ENCODE data around the gene EPAS1. TPM values are rescaled to one million over a fixed set of nuclear protein-coding genes. Genes with fewer than 3 reads are reported as not detected.

EPAS1 gene
- total RNA-seq, 1 donor from 2014 or later = 99.8 TPM

DNA sequence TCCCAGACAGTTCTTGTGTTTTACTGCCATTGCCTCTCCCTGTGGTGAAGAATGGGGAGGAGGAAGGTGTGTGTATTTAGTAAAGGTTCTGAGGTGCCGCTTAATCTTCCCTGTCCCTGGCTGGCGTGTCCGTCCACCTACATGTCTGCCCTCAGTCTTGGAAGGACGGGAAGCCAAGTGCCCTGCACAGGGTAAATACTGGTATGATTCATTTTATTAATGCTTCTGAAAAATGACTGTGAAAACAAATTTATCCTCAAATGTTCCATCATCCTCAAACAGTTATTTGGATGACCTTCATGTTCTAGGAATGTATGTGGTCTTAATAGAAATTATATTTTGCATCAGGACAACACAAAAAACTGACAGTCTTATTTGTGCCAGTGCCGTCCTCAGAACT lies 6.6 kb downstream of the EPAS1 start:
- Histone ChIP-seq H3K4me3 (ENCODE audit: low read depth, low read length) (no peak overlapping the region), H3K36me3 (ENCODE audit: control insufficient read depth, insufficient read depth, low read length) (no peaks in the 10 kb centered on the region), H3K27me3 (ENCODE audit: control insufficient read depth, insufficient read depth, low read length) (no peaks in the 10 kb centered on the region)
- no peak for FAIRE-seq
- TF ChIP-seq CTCF (IDR thresholded peaks at IDR 0.05; ENCODE audit: insufficient read depth, low read length, severe bottlenecking) = no peak
- no peak for DNase-seq (ENCODE audit: low read depth)

- H3K36me3 ChIP-seq (ENCODE audit: control insufficient read depth, insufficient read depth, low read length) = no peaks in the 10 kb centered on the region
- no peak for TF ChIP-seq CTCF (IDR thresholded peaks at IDR 0.05; ENCODE audit: insufficient read depth, low read length, severe bottlenecking)
- no peak overlapping the region for H3K4me3 ChIP-seq (ENCODE audit: low read depth, low read length)
- FAIRE-seq (no peak), DNase-seq (ENCODE audit: low read depth) (no peak)
- no peaks in the 10 kb centered on the region for H3K27me3 ChIP-seq (ENCODE audit: control insufficient read depth, insufficient read depth, low read length)
Observed at GRCh38 chr2:46304635-46305034, 7.4 kb downstream of the EPAS1 start.

DNA sequence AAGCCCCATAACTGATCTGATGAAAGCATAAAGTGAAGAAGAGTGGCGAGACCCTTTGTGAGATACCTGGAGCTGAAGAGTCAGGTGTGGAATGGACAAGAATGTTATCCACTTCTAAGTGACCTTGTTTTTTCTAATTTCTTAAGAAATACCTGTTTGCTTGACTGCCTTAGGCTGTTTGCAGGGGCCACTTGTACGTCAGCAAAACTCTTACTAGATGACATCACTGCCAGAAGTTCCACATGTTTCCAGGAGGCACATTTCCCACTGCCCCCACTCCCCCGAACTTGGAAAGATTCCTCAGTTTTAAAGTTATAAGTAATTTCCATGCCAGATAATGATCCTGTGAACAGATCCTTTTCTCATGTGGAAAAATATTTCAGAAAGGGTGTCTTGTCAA lies 8.0 kb downstream of the EPAS1 start:
- Histone ChIP-seq H3K27me3 (ENCODE audit: control insufficient read depth, insufficient read depth, low read length) (no peaks in the 10 kb centered on the region), H3K36me3 (ENCODE audit: control insufficient read depth, insufficient read depth, low read length) (no peaks in the 10 kb centered on the region), H3K4me3 (ENCODE audit: low read depth, low read length) (no peak overlapping the region)
- no peak for TF ChIP-seq CTCF (IDR thresholded peaks at IDR 0.05; ENCODE audit: insufficient read depth, low read length, severe bottlenecking)
- DNase-seq (ENCODE audit: low read depth) (no peak), FAIRE-seq (no peak)

GRCh38 chr2:46305767-46306166 lies 8.6 kb downstream of the EPAS1 start:
- Histone ChIP-seq H3K36me3 (ENCODE audit: control insufficient read depth, insufficient read depth, low read length) (no peaks in the 10 kb centered on the region), H3K27me3 (ENCODE audit: control insufficient read depth, insufficient read depth, low read length) (no peaks in the 10 kb centered on the region), H3K4me3 (ENCODE audit: low read depth, low read length) (no peak overlapping the region)
- no peak for FAIRE-seq
- no peak for TF ChIP-seq CTCF (IDR thresholded peaks at IDR 0.05; ENCODE audit: insufficient read depth, low read length, severe bottlenecking)
- no peak for DNase-seq (ENCODE audit: low read depth)

DNA sequence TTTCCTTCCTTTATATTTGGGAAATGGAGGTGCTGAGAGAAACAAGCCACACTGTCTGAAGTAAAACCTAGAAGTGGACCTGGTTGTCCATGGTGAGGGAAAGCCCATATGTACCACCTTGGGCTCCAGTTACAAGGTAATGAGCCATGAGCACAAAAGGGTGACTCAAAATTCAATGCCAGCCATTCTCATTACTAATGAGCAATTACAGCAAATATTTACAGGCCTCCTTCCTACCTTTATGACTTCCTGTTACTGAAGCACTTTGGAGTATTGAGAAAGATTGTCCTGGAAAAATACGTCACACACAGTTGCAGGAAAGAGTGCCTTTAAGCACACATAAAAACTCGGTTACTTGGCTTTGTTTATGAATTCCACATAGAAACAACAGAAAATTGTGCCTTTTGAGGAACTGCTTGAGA lies 9.1 kb downstream of the EPAS1 start:
- no peaks in the 10 kb centered on the region for H3K27me3 ChIP-seq (ENCODE audit: control insufficient read depth, insufficient read depth, low read length)
- FAIRE-seq = no peak
- no peak overlapping the region for H3K4me3 ChIP-seq (ENCODE audit: low read depth, low read length)
- H3K36me3 ChIP-seq (ENCODE audit: control insufficient read depth, insufficient read depth, low read length) = no peaks in the 10 kb centered on the region
- TF ChIP-seq CTCF (IDR thresholded peaks at IDR 0.05; ENCODE audit: insufficient read depth, low read length, severe bottlenecking) = no peak
- peak; percentile 99 for DNase-seq (ENCODE audit: low read depth)

DNA sequence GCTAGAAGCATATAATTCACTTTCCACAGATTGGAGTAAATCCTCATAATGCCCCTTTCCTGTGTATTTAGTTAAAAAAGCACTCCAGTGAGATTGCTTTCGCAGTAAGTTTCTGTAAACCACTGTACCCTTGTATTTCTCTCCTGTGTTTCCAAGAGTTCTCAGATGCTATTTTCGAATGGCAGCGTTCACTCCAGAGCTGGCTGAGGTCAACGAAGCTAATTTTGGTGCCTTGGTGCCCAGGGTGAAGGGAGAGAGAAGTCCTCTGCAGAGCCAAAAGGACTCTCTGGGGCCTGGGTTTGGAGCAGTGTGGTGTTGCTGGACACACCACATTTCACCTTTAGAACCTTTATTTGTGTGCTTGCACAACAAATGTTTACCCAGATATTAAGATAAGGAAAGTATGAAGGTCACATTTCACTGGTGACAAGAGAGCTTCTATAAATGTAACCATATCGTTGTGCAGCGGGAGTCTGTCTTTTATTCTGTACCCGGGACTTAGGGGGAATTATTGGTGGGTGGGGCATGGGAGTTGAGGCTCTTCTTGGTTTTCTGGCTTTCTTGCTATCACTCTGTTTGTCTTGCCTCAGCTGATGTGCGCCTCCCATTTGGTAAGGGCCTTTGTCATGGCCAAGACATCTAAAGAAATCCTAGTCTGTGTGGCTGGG lies 9.9 kb downstream of the EPAS1 start:
- no peak for DNase-seq (ENCODE audit: low read depth)
- no peaks in the 10 kb centered on the region for H3K36me3 ChIP-seq (ENCODE audit: control insufficient read depth, insufficient read depth, low read length)
- no peak for TF ChIP-seq CTCF (IDR thresholded peaks at IDR 0.05; ENCODE audit: insufficient read depth, low read length, severe bottlenecking)
- H3K27me3 ChIP-seq (ENCODE audit: control insufficient read depth, insufficient read depth, low read length) = no peaks in the 10 kb centered on the region
- FAIRE-seq = no peak
- H3K4me3 ChIP-seq (ENCODE audit: low read depth, low read length) = no peak overlapping the region

Measured in bronchial epithelial cell (primary cell).